Body of pancreas (tissue), 4 donors: ENCODE data around the gene ANP32A.

ENCODE experiments used
- POLR2A ChIP-seq, 3 donors: fragments of 450-650 bp; IDR thresholded peaks; one replicate each; pipeline ENCODE4 v1.6.1; 2016; ENCODE audit warnings: antibody characterized with exemption in 3 of 3, mild to moderate bottlenecking in 2 of 3
- TF ChIP-seq, protein P1 (sequence below), 7 experiments: fragments of 450-650 bp in 4 of 7; fragments of 200-600 bp in 3 of 7; sonication (generic) in 3 of 7; IDR thresholded peaks; one replicate each; pipeline ENCODE4 v1.5.1; 2016 to 2019; ENCODE audit warnings: antibody characterized with exemption in 7 of 7

DNA sequence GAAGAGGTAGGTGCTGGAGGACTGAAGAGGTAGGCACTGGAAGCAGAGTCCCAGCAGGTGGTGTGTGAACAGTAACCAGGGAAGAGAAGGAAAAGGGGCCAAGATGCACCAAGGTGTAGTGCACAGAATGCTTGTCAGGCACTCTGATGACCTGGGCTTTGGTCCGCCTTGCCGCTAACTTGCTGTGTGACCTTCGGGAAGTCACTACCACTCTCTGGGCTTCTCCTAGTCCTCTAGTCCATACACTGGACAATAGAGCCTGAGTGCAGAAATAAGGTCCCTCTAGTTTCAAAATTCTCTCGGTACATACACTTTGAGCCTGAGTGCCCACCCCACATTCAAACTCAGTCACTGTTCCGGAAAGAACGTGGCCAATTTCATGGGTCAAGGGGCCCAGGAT is 24.1 kb downstream of the ANP32A start:
- no peak for TF ChIP-seq POLR2A (IDR thresholded peaks at IDR 0.05)
- TF ChIP-seq, protein P1, sequence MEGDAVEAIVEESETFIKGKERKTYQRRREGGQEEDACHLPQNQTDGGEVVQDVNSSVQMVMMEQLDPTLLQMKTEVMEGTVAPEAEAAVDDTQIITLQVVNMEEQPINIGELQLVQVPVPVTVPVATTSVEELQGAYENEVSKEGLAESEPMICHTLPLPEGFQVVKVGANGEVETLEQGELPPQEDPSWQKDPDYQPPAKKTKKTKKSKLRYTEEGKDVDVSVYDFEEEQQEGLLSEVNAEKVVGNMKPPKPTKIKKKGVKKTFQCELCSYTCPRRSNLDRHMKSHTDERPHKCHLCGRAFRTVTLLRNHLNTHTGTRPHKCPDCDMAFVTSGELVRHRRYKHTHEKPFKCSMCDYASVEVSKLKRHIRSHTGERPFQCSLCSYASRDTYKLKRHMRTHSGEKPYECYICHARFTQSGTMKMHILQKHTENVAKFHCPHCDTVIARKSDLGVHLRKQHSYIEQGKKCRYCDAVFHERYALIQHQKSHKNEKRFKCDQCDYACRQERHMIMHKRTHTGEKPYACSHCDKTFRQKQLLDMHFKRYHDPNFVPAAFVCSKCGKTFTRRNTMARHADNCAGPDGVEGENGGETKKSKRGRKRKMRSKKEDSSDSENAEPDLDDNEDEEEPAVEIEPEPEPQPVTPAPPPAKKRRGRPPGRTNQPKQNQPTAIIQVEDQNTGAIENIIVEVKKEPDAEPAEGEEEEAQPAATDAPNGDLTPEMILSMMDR (IDR thresholded peaks at IDR 0.05), result no peak
